Karpas-422 (cell line): ENCODE results near the gene ABI3BP. TPM values are rescaled to one million over a fixed set of nuclear protein-coding genes. Genes with fewer than 3 reads are reported as not detected.

ENCODE experiments used
- DNase-seq: peaks from one replicate; pipeline ENCODE4 v3.0.0-alpha.2; 2015
- H2AFZ ChIP-seq: fragments of 200-600 bp; sonication (generic); 2 replicates; pipeline ENCODE4 v1.6.1; 2014; ENCODE audit warnings: antibody characterized with exemption, low read length, mixed read lengths
- H3K27ac ChIP-seq: fragments of 200-600 bp; sonication (generic); 2 replicates; pipeline ENCODE4 v1.5.1; 2014; ENCODE audit warnings: mild to moderate bottlenecking, low read length, moderate library complexity
- H3K27me3 ChIP-seq: fragments of 200-600 bp; sonication (generic); 2 replicates; pipeline ENCODE4 v1.6.1; 2014; ENCODE audit warnings: low read length, mixed read lengths
- H3K36me3 ChIP-seq: fragments of 200-600 bp; sonication (generic); 2 replicates; pipeline ENCODE4 v1.6.1; 2014; ENCODE audit warnings: low read length, mixed read lengths; ENCODE audit not compliant: insufficient read depth
- H3K4me1 ChIP-seq: fragments of 200-600 bp; sonication (generic); 2 replicates; pipeline ENCODE4 v1.6.1; 2014; ENCODE audit warnings: mild to moderate bottlenecking, low read length, mixed read lengths
- H3K4me2 ChIP-seq: fragments of 200-600 bp; sonication (generic); 2 replicates; pipeline ENCODE4 v1.6.1; 2014; ENCODE audit warnings: low read length, low read depth, mild to moderate bottlenecking; ENCODE audit not compliant: poor library complexity, severe bottlenecking
- H3K4me3 ChIP-seq: fragments of 200-600 bp; sonication (generic); 2 replicates; pipeline ENCODE4 v1.5.1; 2014; ENCODE audit warnings: mild to moderate bottlenecking, antibody characterized with exemption, low read length, mixed read lengths
- H3K79me2 ChIP-seq: fragments of 200-600 bp; sonication (generic); 2 replicates; pipeline ENCODE4 v1.6.1; 2014; ENCODE audit warnings: mild to moderate bottlenecking, low read length, mixed read lengths
- H3K9ac ChIP-seq: fragments of 200-600 bp; sonication (generic); 2 replicates; pipeline ENCODE4 v1.6.0; 2014; ENCODE audit warnings: low read length
- H3K9me2 ChIP-seq: fragments of 200-600 bp; sonication (generic), shearing (Covaris generic); replicated peaks from 2 replicates; pipeline ENCODE4 v1.6.0; 2014; ENCODE audit warnings: mild to moderate bottlenecking, low read length, moderate library complexity; ENCODE audit not compliant: insufficient read depth
- H3K9me3 ChIP-seq: fragments of 300-700, 200-600 bp; sonication (generic); 2 replicates; pipeline ENCODE4 v1.6.1; 2014; ENCODE audit warnings: low read length, mixed read lengths
- H4K20me1 ChIP-seq: fragments of 200-600 bp; sonication (generic); 2 replicates; pipeline ENCODE4 v1.6.1; 2014; ENCODE audit warnings: mild to moderate bottlenecking, antibody characterized with exemption, low read length, low read depth; ENCODE audit not compliant: insufficient read depth
- total RNA-seq: library from RNA; depleted of rRNA; stranded (reverse); fragments of >200 nt; shearing (Covaris generic); gene quantifications from 2 replicates; pipeline ENCODE4 v1.2.3, GENCODE V29; 2014; ENCODE audit warnings: low replicate concordance

The ABI3BP gene
- total RNA-seq, 1 experiment from 2014 or later = not detected

DNA sequence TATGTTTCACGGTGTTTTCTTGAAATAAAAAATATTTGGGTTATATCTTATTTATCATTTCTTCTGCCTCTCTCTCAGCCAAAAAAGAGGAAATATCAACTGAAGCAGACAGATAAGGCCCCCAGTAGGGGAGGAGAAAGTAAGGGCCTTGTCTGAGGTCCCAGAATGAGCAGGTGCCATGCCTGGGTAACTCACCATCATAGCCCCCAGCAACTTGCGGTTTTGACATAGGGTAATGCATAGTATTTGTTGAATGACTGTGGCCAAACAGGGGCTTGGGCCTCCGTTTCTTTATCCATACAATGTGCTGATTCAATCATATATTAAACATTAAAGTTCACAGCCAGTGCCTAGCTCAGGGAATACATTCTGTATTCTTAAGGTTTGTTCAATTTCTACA, 119.6 kb downstream of the ABI3BP start:
- Histone ChIP-seq H3K4me1 (no peaks in the 10 kb centered on the region), H3K27me3 (no peaks in the 10 kb centered on the region), H3K36me3 (no peaks in the 10 kb centered on the region), H3K9ac (no peak overlapping the region), H3K9me2 (no peaks in the 10 kb centered on the region), H3K9me3 (no peaks in the 10 kb centered on the region), H4K20me1 (no peaks in the 10 kb centered on the region), H3K4me3 (no peak overlapping the region), H2AFZ (no peak overlapping the region), H3K4me2 (no peak overlapping the region), H3K79me2 (no peaks in the 10 kb centered on the region), H3K27ac (no peak overlapping the region)
- DNase-seq = no peak

DNA sequence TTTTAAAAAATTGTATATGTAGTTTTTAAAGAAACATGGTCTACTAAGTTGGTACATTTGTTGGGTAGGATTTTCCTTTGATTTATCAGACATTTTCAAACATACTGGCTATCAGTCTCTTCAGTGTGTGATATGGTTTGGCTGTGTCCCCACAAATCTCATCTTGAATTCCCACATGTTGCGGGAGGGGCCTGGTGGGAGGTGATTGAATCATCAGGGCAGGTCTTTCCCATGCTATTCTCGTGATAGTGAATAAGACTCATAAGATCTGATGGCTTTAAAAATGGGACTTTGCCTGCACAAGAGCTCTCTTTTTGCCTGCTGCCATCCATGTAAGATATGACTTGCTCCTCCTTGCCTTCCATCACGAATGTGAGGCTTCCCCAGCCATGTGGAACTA, 121.9 kb downstream of the ABI3BP start:
- no peaks in the 10 kb centered on the region for H3K9me2 ChIP-seq
- H3K27me3 ChIP-seq = no peaks in the 10 kb centered on the region
- H3K4me3 ChIP-seq = no peak overlapping the region
- no peaks in the 10 kb centered on the region for H3K4me1 ChIP-seq
- no peaks in the 10 kb centered on the region for H3K9me3 ChIP-seq
- no peak overlapping the region for H3K4me2 ChIP-seq
- H3K79me2 ChIP-seq = no peaks in the 10 kb centered on the region
- no peaks in the 10 kb centered on the region for H3K36me3 ChIP-seq
- no peak for DNase-seq
- no peak overlapping the region for H2AFZ ChIP-seq
- H3K9ac ChIP-seq = no peak overlapping the region
- H4K20me1 ChIP-seq = no peaks in the 10 kb centered on the region
- H3K27ac ChIP-seq = no peak overlapping the region

DNA sequence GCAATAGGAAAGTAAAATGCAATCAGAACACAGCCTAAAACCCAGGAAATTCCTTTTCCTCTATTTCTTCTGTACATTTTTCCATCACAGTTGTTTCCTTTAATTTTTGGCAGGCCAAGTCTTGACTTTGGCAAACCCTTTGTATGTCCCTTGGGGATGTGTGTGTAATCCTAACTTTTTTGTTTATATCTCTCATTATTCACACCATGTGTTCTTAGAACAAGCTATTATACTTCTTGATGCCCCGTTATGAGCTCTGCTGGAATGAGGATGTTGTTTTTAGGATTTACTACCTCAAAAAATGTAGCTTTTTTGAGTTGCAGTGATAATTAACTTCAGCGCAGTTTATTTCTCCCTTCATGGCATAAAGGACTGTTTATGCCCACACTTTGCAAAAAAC, 123.4 kb downstream of the ABI3BP start:
- H3K4me3 ChIP-seq = no peak overlapping the region
- no peaks in the 10 kb centered on the region for H3K9me3 ChIP-seq
- H3K4me1 ChIP-seq = no peaks in the 10 kb centered on the region
- H3K9ac ChIP-seq = no peak overlapping the region
- H2AFZ ChIP-seq = no peak overlapping the region
- H3K79me2 ChIP-seq = no peaks in the 10 kb centered on the region
- no peaks in the 10 kb centered on the region for H3K27me3 ChIP-seq
- no peaks in the 10 kb centered on the region for H3K9me2 ChIP-seq
- no peak overlapping the region for H3K4me2 ChIP-seq
- no peaks in the 10 kb centered on the region for H3K36me3 ChIP-seq
- no peaks in the 10 kb centered on the region for H4K20me1 ChIP-seq
- no peak overlapping the region for H3K27ac ChIP-seq
- no peak for DNase-seq

DNA sequence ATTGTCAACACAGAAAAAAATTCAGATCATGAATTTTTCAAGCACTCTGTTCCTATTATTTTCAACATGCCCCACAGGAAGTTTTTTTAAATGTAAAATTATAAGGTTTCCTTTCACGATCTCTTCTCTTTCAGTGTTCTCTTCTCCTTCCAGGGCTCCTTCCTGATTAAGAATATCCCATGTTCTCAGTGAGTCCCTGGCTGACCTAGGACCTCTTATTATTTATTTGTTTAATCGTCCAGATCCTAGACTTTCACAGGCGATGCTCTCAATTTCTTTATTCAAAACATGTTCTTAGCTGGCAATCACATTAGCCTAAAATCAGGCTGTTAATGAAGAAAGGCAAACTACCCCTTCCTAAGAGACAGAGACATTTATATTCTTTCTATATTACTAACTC, 124.3 kb downstream of the ABI3BP start:
- no peaks in the 10 kb centered on the region for H3K79me2 ChIP-seq
- no peak overlapping the region for H3K4me2 ChIP-seq
- no peaks in the 10 kb centered on the region for H3K9me2 ChIP-seq
- no peaks in the 10 kb centered on the region for H3K27me3 ChIP-seq
- no peaks in the 10 kb centered on the region for H3K9me3 ChIP-seq
- H2AFZ ChIP-seq = no peak overlapping the region
- DNase-seq = no peak
- no peak overlapping the region for H3K9ac ChIP-seq
- H4K20me1 ChIP-seq = no peaks in the 10 kb centered on the region
- H3K4me3 ChIP-seq = no peak overlapping the region
- H3K27ac ChIP-seq = no peak overlapping the region
- no peaks in the 10 kb centered on the region for H3K36me3 ChIP-seq
- no peaks in the 10 kb centered on the region for H3K4me1 ChIP-seq

DNA sequence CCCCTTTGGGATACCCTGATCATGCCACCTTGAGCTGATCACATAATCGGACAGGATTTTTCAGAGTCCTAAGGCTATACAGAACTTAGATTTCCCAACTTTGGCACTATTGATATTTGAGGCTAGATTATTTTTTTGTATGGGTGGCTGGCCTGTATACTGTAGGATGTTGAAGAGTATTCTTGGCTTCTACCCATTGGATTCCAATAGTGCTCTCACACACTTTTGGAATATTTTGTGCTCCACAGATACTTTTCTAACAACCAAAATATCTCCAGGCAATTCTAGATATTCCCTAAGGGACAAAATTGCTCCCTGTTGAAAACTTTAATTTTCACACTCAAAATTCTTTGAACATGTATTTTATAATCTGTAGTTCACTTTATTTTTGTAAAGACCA, 125.1 kb downstream of the ABI3BP start:
- H4K20me1 ChIP-seq = no peaks in the 10 kb centered on the region
- H3K9me3 ChIP-seq = no peaks in the 10 kb centered on the region
- H3K9me2 ChIP-seq = no peaks in the 10 kb centered on the region
- H3K36me3 ChIP-seq = no peaks in the 10 kb centered on the region
- no peaks in the 10 kb centered on the region for H3K27me3 ChIP-seq
- no peaks in the 10 kb centered on the region for H3K4me1 ChIP-seq
- no peak overlapping the region for H3K4me2 ChIP-seq
- no peak overlapping the region for H3K27ac ChIP-seq
- no peak overlapping the region for H2AFZ ChIP-seq
- H3K79me2 ChIP-seq = no peaks in the 10 kb centered on the region
- H3K9ac ChIP-seq = no peak overlapping the region
- H3K4me3 ChIP-seq = no peak overlapping the region
- DNase-seq = no peak

DNA sequence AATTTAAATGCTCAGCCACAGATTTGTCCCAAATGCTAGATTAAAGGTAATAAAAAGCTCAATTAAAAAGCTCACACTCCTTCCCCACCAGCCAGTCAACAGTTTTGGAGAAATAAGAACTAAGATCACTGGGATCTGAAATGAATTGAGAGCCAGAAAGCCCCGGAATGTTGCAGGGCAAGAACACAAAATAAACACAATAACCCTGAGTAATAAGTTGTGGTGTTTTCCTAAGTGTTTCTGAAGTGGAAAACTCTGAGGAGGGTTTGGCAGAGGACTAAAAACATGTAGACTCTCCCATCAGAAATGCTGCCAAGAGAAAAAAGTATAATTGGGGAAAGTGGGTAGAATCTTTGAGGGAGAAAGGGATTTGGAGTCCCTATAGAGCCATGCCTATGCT, 127.8 kb downstream of the ABI3BP start:
- Histone ChIP-seq H3K9ac (no peak overlapping the region), H3K4me3 (no peak overlapping the region), H2AFZ (no peak overlapping the region), H3K4me1 (no peaks in the 10 kb centered on the region), H4K20me1 (no peaks in the 10 kb centered on the region), H3K27me3 (no peaks in the 10 kb centered on the region), H3K27ac (no peak overlapping the region), H3K4me2 (no peak overlapping the region), H3K79me2 (no peaks in the 10 kb centered on the region), H3K9me3 (no peaks in the 10 kb centered on the region), H3K36me3 (no peaks in the 10 kb centered on the region), H3K9me2 (no peaks in the 10 kb centered on the region)
- no peak for DNase-seq

DNA sequence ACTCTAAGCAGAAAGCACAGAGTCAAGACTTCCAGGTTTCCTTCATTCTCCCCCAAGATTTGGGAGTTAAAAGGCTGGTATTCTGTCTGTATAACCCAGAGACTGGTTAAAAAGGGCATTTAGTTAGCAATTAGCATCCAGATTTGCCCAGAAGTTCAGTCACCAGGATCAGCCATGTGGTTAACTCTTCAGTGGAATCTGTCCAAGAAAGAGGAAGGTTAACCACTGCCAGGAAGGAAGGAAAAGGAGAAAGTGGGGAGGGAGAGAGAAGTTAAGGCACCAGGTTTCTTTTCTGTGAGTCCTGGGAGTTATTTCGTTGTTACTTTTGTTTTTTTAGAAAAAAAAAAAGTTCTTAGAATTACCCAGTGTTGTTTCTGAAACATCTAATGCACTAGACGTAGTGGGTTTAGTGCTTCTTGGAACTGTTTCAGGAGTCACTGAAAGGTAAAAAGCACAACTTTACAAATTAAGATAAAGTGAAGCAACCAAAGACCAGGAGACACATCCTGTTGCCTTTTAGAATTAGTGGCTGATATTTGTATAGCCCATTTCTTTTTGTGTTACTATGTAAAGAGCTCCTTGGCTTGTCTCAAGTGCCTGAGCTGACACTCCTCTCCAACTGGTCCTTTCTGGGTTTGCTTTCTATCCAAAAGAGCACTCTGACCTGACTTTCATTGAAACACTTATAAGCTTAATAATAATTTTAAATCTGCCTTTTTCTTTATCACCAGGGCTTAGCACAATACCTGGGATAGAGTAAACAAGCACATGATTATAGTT, 128.6 kb downstream of the ABI3BP start:
- Histone ChIP-seq H4K20me1 (no peaks in the 10 kb centered on the region), H3K27ac (no peak overlapping the region), H3K4me3 (no peak overlapping the region), H3K27me3 (no peaks in the 10 kb centered on the region), H3K9ac (no peak overlapping the region), H3K36me3 (no peaks in the 10 kb centered on the region), H2AFZ (no peak overlapping the region), H3K9me2 (no peaks in the 10 kb centered on the region), H3K79me2 (no peaks in the 10 kb centered on the region), H3K9me3 (no peaks in the 10 kb centered on the region), H3K4me1 (no peaks in the 10 kb centered on the region), H3K4me2 (no peak overlapping the region)
- DNase-seq = no peak

DNA sequence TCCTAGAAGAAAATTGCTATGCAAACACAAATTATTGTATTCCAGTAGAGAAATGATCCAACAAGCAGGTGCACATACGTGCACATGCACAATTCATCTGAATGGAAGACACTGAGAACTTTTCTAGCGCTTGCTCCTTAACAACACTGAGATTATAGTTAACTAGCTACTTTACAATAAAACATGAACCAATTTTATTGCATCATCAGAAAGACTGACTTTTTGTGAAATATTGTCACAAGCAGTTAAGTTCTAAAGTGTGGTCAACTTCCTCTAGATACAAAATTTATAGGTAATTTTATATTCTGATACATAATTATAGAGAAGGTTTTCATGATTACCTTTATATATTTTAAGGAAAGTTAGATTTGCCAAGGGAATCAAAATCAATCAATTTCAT, 135.4 kb downstream of the ABI3BP start:
- Histone ChIP-seq H3K36me3 (no peaks in the 10 kb centered on the region), H3K79me2 (no peaks in the 10 kb centered on the region), H3K9ac (no peak overlapping the region), H3K27ac (no peak overlapping the region), H2AFZ (no peak overlapping the region), H3K4me2 (no peak overlapping the region), H3K4me3 (no peak overlapping the region), H4K20me1 (no peaks in the 10 kb centered on the region), H3K9me2 (no peaks in the 10 kb centered on the region), H3K4me1 (no peaks in the 10 kb centered on the region), H3K27me3 (no peaks in the 10 kb centered on the region), H3K9me3 (no peaks in the 10 kb centered on the region)
- DNase-seq = no peak
